DMS79 treated with DMSO at 0.1 percent for 48 hours (cell line): ENCODE data around the gene CDKN1A.
A peak's percentile ranks its signal among the peaks of the same experiment; 100 is the strongest.

ENCODE experiments used
- DNase-seq: peaks from one replicate; lab custom pipeline; 2025; lab: John Stamatoyannopoulos, UW

Gene CDKN1A

DNA sequence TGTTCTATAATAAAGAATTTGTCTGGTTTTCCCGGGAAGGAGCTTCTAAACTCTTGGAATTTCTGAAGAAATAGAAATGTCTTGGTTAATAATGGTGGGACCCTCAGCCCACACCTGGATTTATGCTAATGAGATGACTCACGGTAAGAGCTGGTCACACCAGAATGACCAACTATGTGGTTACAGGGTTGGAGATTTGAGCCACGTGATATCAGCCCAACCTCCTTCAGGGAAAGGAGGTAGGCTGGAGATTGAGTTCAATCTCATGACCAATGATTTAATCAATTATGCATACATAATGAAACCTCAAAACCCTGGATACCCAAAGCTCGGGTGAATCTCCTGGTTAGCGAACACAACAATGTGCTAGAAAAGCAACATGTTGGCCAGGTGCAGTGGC is 22.1 kb upstream of the CDKN1A start:
- DNase-seq, result no peak

DNA sequence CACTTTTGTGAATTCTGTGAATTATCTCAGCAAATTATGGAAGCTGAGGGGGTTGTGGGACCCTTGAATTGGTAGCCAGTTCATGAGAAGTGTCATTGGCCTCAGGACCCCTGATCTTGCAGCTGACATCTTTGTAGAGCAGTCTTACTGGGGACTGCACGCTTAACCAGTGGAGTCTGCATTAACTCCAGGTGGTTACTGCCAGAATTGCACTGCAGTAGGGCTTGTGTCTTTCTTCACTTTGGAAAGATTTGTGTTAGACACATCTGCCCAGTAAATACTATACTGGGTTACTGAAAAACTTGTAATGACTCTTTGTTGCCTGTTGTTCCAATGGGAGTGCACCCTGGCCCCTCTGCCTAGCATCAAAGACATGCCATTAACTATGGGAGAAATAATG is 21.2 kb upstream of the CDKN1A start:
- no peak for DNase-seq

DNA sequence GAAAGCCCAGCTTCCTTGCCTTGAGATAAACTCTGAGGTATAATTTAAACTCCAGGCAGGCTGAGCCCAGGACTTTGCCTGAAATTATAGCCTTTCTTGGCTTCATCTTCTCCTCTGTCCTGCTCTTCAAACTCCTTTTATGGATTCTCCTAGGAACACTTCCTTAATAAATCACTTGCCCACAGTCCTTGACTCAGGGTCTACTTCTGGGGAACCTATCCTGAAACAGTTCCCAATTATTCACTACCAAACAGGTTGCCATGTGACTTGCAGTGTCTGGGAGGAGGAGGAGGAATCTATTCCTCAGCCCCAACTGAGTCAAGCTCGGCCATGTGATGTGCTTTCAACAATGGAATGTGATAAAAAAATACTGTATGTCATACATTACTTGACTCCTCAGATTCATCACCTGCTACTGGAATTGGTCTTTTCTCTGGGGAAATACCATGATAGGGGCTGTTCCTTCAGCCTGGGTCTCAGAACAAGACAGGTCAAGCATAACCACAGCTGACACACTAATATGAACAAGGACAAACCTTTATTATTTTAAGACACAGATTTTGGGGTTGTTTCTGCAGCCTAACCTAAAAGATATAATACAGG is 20.5 kb upstream of the CDKN1A start:
- DNase-seq, result peak; percentile 19

DNA sequence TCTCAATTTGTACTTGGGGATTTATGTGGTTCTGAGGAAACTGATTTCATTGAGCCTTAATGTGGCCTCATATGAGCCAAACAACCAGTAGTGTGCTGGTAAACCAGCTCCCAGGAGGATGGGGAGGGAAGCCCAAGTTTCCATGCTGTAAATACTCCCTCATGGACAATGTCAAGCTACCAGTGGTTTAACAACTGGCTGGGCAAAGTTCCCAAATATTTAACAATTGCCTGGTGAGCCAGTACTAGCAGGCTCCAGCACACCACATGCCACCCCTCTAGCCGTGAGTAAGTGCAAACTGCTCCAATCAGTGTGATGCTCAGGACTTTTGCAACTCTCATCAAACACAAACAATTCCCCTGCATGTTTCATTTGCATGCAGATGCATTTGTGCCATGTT is 19.2 kb upstream of the CDKN1A start:
- peak; percentile 28 for DNase-seq

DNA sequence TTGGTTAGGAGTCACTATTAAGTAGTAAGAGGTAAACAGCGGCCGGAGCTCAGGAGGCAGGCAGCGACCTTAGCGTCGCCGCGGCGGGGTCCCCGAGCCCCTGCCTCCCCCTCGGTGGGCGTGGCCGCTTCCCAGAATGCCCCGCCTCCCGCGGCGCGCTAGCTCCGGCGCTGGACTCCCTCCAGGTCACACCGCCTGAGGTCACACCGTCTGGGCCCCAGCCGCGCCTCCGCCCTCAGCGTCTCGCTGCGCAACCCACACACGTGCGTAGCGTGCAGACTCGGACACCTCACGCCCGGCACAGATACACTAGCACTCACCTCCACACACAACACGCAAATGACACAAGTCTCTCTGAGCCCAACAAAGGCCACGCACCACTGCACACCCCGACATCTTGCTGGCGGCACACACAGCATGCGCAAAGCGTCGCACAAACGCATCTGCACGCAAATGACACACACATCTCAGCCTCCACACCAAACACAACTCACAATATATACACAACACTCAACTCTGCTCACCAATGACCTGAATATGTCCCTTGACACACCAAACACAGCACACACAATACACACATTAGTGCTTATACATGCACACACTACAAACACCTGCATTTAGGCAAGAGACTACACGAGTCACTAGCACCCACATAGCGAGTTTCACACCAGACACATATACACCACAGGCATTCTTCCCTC is 17.6 kb upstream of the CDKN1A start:
- DNase-seq, result no peak

DNA sequence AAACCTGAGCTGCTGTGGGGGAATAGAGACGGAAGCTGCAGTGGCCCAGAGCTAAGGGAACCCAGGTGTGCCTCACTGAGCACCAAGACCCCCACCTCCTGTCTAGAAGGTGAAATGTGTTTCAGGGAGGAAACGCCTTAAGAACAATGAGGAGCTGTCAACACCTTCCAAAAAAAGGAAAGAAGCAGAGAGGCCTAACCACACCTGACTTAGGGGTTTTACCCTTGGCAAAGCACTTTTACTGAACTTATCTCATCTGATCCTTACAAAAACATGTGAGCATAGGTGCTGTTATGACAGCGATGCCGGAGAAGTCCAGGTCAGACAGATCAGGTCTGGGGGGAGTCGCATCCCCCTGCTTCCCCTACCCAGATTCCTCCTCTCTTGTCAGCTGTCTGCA is 16.1 kb upstream of the CDKN1A start:
- DNase-seq, result no peak

DNA sequence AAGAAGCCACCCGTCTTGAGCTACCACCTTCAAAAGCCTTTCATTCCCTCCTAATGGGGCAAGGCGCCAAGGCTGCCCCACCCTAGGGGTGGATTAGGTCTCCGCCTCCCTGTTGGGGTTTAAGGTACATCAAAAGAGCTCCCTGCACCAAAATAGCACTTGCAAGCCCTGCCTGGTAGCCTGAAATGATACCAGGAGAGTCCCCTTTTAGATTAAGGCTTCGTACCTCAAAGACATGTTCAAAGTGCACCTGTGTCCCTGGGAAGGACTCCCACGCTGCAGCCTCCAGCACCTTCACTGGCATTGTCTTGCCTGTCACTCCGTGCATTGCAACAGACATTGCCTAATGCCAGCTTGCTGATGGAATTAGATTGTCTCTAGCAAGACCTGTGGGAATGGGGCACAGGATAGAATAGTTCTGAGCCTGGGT is 15.7 kb upstream of the CDKN1A start:
- DNase-seq, result peak; percentile 23

DNA sequence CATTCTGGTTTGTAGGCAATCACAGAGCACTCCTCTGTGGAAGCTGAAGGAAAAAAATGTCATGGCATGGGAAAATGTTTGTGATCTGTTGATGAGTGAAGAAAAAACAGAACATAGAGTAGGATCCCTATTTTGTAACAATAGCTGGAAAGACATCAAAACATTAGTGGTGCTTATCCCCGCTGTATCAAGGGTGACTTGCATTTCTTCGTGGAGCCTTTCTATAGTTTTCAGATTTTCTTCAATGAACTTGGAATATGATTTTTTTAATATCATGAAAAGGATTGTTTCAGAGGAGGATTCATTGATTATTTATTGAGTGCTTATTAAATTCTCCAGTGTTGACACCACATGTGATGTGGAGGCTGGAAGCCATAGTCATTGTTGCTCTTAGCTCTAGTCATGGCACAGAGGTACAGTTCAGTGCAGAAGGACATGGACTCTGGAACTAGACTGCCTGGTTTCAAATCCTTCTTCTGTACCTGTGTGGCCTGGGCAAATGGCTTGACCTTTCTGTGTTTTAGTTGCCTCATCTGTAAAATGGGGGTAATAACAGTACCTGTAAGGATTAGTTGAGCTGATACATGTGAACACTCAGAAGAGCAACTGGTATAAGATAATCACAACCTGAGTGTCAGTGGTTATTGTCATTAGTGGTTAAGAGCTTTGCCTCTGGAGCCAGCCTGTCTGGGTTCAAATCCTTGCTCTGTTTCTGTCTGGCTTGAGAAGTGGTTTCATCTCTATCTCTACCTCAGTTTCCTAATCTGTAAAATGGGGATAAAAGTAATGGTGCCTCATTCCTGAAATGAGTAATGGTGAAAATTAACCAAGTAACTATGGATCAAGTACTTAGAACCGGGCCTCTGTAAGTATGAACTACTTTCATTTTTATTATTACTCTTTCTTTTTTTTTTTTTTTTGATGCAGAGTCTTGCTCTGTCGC is 14.7 kb upstream of the CDKN1A start:
- DNase-seq, result no peak

DNA sequence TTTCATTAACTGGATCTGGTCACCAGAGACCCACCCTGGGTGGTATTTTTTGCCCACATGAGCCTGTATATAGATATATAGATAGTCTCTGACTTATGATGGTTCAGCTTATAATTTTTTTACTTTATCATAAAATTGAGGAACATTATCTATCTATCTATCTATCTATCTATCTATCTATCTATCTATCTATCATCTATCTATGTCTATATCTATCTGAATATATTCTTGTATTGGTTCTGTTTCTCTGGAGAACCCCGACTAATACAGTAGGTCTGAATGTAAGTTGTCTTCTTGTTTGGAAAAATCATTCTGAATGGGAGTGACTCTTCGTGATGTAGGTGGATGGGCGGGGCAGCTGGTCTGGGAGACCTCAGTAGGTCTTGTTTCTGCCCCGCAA is 13.3 kb upstream of the CDKN1A start:
- DNase-seq, result no peak

DNA sequence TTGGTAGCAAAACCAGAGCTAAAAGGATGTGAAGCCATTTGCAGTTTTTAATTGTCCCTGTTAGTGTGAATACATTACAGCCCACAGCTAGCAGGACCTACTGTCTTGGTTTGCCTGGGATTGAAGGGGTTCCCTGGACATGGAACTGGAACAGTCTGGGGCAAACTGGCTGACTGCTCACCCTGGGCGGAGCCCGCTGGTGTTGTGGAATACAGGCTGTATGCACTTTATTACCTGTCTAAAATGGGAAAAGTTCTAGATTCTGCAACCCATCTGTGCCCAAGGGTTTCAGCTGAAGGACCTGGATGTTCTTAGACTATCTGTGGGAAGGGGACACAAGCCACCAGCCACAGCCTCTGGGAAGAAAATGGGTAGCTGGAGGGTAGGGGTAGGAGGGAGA is 12.2 kb upstream of the CDKN1A start:
- DNase-seq, result no peak

DNA sequence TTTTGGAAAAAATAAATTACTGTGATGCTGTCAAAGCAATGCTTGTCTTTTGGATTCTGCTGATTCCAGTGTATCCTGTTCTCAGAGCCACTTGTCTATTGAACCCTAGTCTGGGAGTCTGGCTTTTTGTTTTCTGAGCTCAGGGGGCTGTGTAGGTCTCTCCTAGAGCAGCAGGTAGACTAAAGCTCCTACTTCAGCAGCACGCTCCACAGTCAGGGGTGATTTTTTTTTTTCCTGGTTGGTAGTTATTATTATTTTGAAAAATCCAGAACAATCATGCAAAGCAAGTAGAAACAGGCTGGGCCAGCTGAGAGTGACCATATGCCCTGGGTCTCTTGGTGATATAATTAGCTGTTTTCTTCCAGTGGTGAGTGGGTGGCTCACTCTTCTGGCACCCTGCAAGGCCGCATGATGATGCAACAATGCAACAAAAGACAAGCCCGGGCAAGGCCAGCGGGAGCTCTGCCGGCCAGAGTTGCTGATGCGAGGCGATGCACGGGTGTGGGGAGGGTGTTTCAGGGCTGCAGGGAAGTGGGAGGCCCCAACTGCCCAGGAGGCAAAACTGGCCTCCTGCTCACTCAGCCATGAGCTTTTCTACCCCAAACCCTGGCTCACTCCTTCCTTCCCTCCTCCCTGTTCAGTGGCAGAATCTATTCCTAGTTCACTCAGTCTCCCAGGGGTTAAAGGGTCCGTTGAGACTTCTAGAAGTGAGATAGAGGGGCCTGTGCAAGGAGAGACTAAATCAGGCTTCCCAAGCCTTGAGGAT is 11.5 kb upstream of the CDKN1A start:
- peak; percentile 91 for DNase-seq

DNA sequence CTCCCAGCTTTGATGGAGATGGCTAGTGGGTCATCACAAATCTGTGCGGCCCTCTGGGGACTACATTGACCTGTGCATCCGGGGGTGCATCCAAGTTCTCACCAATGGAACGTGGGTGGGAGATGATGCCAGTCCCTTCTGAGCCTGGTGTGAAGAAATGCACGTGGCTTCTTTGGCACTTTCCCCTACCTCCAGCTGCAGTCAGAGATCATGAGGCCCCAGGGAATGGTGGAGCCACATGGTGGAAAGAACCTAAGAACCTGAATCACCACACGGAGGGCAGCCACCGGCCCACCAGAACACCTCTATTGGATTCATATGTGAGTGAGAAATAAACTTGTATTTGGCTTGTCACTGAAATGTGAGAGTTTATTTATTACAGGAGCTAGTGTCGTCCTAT is 9.9 kb upstream of the CDKN1A start:
- DNase-seq, result no peak

DNA sequence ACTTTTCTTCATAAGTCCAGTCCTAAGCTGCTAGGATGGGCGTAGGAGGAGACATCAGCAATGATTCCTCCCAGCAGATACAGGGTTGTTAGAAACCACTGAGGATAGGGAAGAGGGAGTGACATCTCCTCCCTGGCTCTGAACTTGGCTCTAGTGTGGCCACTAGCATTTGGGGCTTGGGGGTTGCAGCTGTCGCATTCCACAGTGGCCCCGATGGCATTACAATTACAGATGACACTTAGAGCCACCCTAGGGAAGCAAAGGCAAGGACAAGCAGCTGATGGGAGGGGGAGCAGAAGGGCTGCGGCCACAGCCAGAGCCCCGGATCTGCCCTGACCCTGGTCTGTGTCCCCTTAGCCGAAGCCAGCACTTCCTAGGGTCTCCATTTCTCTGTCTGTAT is 9.5 kb upstream of the CDKN1A start:
- no peak for DNase-seq

DNA sequence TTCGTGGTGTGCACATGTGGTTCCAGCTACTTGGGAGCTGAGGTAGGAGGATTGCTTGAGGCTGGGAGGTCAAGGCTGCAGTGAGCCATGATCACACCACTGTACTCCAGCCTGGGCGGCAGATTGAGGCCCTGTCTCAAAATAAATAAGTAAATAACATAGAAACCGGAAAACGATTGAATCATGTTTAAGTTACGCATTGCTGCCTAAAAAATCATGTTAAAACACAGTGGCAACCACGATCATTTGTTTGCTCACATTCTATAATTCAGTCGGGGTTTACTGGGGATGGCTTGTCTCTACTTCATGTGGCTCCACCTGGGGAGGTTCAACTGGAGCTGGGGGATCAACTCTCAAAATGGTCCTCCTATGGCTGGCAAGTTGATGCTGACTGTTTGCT is 8.2 kb upstream of the CDKN1A start:
- no peak for DNase-seq

DNA sequence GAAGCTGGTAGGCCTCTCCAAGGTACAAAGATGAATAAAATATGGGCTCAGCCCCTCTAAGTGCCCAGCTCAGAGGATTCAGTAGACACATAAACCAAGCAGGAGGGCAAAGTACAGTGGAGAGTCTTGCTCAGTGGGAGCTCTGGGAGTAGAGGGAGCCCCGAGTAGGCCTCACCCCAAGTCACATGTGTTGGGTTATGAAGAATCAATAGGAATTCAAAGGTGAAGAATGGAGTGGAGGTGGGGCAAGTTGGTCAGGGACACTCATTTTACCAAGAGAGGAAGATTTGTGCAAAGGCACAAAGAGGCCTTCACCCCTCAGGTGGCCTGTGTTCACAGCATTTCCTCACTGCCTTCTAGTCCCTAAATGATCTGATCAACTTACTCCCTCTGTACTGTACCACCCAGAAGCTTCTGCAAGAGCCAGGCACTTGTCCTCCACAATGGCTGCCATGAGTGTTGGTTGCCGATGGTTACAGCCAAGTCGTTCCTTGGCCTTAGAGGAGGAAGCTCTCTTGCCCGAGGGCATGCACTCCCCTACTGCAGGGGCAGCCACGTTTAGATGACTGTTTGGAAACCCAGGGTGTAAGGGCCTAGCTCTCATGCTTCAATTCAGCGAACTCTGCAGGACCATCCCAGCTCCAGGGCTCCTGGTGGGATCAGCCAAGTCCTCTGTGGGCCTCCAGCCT is 6.7 kb upstream of the CDKN1A start:
- peak; percentile 70 for DNase-seq

DNA sequence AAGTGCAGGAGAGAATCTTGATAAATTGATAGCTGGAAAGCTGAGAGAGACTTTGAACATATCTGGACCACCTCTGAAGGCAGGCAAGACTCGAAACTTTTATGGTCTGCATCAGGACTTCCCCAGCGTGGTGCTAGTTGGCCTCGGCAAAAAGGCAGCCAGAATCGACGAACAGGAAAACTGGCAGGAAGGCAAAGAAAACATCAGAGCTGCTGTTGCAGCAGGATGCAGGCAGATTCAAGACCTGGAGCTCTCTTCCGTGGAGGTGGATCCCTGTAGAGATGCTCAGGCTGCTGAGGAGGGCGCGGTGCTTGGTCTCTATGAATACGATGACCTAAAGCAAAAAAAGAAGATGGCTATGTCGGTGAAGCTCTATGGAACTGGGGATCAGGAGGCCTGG is 4.6 kb upstream of the CDKN1A start:
- DNase-seq, result no peak

DNA sequence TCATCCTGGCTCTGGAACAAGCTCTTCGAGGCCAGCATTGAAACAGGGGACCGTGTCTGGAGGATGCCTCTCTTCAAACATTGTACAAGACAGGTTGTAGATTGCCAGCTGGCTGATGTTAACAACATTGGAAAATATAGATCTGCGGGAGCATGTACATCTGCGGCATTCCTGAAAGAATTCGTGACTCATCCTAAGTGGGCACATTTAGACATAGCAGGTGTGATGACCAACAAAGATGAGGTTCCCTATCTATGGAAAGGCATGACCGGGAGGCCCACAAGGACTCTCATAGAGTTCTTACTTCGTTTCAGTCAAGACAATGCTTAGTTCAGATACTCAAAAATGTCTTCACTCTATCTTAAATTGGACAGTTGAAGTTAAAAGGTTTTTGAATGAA is 3.6 kb upstream of the CDKN1A start:
- no peak for DNase-seq

DNA sequence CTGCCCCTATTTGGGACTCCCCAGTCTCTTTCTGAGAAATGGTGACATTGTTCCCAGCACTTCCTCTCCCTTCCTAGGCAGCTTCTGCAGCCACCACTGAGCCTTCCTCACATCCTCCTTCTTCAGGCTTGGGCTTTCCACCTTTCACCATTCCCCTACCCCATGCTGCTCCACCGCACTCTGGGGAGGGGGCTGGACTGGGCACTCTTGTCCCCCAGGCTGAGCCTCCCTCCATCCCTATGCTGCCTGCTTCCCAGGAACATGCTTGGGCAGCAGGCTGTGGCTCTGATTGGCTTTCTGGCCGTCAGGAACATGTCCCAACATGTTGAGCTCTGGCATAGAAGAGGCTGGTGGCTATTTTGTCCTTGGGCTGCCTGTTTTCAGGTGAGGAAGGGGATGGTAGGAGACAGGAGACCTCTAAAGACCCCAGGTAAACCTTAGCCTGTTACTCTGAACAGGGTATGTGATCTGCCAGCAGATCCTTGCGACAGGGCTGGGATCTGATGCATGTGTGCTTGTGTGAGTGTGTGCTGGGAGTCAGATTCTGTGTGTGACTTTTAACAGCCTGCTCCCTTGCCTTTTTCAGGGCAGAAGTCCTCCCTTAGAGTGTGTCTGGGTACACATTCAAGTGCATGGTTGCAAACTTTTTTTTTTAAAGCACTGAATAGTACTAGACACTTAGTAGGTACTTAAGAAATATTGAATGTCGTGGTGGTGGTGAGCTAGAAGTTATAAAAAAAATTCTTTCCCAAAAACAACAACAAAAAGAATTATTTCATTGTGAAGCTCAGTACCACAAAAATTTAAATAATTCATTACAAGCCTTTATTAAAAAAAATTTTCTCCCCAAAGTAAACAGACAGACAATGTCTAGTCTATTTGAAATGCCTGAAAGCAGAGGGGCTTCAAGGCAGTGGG is 2.1 kb upstream of the CDKN1A start:
- DNase-seq, result peak; percentile 77

DNA sequence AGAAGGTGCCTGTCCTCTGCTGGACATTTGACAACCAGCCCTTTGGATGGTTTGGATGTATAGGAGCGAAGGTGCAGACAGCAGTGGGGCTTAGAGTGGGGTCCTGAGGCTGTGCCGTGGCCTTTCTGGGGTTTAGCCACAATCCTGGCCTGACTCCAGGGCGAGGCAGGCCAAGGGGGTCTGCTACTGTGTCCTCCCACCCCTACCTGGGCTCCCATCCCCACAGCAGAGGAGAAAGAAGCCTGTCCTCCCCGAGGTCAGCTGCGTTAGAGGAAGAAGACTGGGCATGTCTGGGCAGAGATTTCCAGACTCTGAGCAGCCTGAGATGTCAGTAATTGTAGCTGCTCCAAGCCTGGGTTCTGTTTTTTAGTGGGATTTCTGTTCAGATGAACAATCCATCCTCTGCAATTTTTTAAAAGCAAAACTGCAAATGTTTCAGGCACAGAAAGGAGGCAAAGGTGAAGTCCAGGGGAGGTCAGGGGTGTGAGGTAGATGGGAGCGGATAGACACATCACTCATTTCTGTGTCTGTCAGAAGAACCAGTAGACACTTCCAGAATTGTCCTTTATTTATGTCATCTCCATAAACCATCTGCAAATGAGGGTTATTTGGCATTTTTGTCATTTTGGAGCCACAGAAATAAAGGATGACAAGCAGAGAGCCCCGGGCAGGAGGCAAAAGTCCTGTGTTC is 1.3 kb upstream of the CDKN1A start:
- DNase-seq, result peak; percentile 44
